T-helper 1 cell treated with Interleukin-12 subunit alpha and Interleukin-12 subunit beta and Interleukin-4 antibody, amounts not matched to agents 30 μg/mL and 1 μg/mL, for 36 hours (primary cell): ENCODE measurements around the gene TOM1L2.
"Not testable (repeated sequence)": the region's sequence is repeated elsewhere in the genome, so short reads cannot be mapped to it uniquely, and the experiment has no call there.

Experiments
- H3K27ac Mint-ChIP-seq: one replicate; pipeline ENCODE4 v1.8.0; 2021; ENCODE audit warnings: mild to moderate bottlenecking, mixed read lengths
- H3K27me3 Mint-ChIP-seq: one replicate; pipeline ENCODE4 v1.8.0; 2021; ENCODE audit warnings: low read depth, mixed read lengths
- H3K36me3 Mint-ChIP-seq: one replicate; pipeline ENCODE4 v1.8.0; 2021; ENCODE audit warnings: low read depth, mixed read lengths
- H3K4me1 Mint-ChIP-seq: one replicate; pipeline ENCODE4 v1.8.0; 2021; ENCODE audit warnings: low read depth, mixed read lengths
- H3K4me3 Mint-ChIP-seq: one replicate; pipeline ENCODE4 v1.8.0; 2021; ENCODE audit warnings: mild to moderate bottlenecking, moderate library complexity, mixed read lengths
- H3K9me3 Mint-ChIP-seq: one replicate; pipeline ENCODE4 v1.8.0; 2021; ENCODE audit warnings: mixed read lengths

Gene TOM1L2

DNA sequence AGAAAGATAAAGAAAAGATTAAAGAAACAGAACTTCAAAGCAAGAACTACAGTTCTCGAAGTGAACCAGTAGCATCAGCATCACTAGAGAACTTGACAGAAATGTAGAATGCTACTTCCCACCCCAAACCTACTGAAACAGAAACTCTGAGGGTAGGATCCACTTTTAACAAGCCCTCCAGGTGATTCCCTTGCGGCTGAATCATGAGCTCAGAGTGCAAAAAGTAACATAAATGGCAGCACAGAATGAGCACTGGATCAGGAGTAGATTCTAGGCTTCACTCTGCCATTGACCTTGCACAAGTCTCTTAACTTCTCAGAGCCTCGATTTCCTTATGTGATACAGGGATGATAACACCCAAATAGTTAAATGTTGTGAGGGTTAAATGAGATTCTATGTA is 5.8 kb downstream of the TOM1L2 start:
- Mint-ChIP-seq H3K4me1 (peaks cover 43% of the 10 kb centered on the region), H3K27ac (peak overlapping the region; percentile 2)

GRCh38 chr17:17965152-17965721 is 7.0 kb downstream of the TOM1L2 start:
- no peaks in the 10 kb centered on the region for H3K9me3 Mint-ChIP-seq
- H3K4me3 Mint-ChIP-seq: no peak overlapping the region

More for the DNA sequence above, 5.8 kb downstream of the TOM1L2 start:
- Mint-ChIP-seq H3K36me3 (peaks cover 12% of the 10 kb centered on the region), H3K9me3 (no peaks in the 10 kb centered on the region), H3K27me3 (no peaks in the 10 kb centered on the region), H3K4me3 (no peak overlapping the region)

GRCh38 chr17:17964710-17965109 is 7.5 kb downstream of the TOM1L2 start:
- Mint-ChIP-seq H3K27me3 (no peaks in the 10 kb centered on the region), H3K36me3 (peaks cover 17% of the 10 kb centered on the region), H3K27ac (no peak overlapping the region), H3K4me3 (no peak overlapping the region), H3K4me1 (peaks cover 46% of the 10 kb centered on the region), H3K9me3 (no peaks in the 10 kb centered on the region)

More at GRCh38 chr17:17965152-17965721, 7.0 kb downstream of the TOM1L2 start:
- Mint-ChIP-seq H3K36me3 (peaks cover 17% of the 10 kb centered on the region), H3K4me1 (peaks cover 43% of the 10 kb centered on the region), H3K27ac (no peak overlapping the region), H3K27me3 (no peaks in the 10 kb centered on the region)

DNA sequence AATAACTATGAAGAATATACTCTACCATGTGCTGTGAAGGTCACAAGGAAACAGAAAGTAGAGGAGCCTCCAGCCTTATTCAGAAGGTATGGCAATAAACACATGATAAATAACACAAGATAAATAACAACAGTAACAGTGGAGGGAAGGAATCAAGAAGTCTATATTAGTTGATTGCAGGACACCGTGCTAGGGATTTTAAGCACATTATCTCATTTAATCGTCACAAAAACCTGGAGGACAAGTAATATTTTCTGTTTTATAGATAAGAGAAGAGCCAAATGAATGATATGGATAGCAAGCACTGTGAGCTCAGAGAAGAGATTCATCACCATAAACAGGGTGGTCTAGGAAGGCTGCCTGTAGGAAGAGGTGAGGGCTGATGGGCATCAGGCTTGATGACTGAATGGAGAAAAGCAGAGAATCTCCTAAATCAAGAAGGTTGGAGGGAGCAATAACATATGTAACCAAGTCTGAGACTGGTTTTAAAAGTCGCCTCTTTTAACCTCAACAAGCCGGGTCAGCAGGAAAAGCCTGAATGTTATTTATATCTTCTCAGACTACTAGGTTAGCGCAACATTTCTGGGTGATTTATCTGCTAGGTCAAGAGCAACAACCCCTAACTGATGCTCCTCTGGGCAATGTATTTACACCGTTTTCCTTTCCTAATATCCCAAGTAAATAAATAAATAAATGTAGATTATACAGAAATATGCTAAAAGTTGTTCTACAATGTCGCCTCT is 8.3 kb downstream of the TOM1L2 start:
- Mint-ChIP-seq H3K36me3 (peaks cover 17% of the 10 kb centered on the region), H3K27me3 (no peaks in the 10 kb centered on the region), H3K9me3 (no peaks in the 10 kb centered on the region), H3K4me3 (no peak overlapping the region), H3K27ac (no peak overlapping the region), H3K4me1 (peaks cover 50% of the 10 kb centered on the region)

DNA sequence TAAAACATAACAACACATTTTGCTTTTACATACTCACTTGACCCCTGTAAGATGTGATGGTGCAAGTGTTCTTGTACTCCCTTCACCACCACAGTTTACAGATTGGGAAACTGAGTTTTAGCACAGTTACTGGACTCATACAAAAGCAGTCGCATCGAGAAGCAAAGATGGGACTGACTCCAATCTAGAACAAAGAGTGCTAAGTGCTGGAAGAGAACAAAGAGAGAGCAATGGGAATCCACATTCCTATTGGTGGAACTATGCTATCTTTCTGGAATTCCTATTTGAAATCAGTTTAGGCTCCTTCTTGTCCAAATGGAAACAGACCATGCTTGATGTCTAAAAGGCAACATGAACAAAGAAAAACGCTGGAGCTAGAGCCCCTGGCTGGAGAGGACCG is 9.1 kb downstream of the TOM1L2 start:
- Mint-ChIP-seq H3K27ac (no peak overlapping the region), H3K9me3 (no peaks in the 10 kb centered on the region), H3K4me1 (peaks cover 57% of the 10 kb centered on the region), H3K27me3 (no peaks in the 10 kb centered on the region), H3K4me3 (no peak overlapping the region), H3K36me3 (peaks cover 17% of the 10 kb centered on the region)

- peak overlapping the region; percentile 76 for H3K4me3 Mint-ChIP-seq
- peaks cover 22% of the 10 kb centered on the region for H3K36me3 Mint-ChIP-seq
- no peaks in the 10 kb centered on the region for H3K9me3 Mint-ChIP-seq
- H3K27ac Mint-ChIP-seq: peak overlapping the region; percentile 98
- H3K4me1 Mint-ChIP-seq: peaks cover 54% of the 10 kb centered on the region
- H3K27me3 Mint-ChIP-seq: no peaks in the 10 kb centered on the region
Observed at GRCh38 chr17:17960500-17961030, 11.6 kb downstream of the TOM1L2 start.

DNA sequence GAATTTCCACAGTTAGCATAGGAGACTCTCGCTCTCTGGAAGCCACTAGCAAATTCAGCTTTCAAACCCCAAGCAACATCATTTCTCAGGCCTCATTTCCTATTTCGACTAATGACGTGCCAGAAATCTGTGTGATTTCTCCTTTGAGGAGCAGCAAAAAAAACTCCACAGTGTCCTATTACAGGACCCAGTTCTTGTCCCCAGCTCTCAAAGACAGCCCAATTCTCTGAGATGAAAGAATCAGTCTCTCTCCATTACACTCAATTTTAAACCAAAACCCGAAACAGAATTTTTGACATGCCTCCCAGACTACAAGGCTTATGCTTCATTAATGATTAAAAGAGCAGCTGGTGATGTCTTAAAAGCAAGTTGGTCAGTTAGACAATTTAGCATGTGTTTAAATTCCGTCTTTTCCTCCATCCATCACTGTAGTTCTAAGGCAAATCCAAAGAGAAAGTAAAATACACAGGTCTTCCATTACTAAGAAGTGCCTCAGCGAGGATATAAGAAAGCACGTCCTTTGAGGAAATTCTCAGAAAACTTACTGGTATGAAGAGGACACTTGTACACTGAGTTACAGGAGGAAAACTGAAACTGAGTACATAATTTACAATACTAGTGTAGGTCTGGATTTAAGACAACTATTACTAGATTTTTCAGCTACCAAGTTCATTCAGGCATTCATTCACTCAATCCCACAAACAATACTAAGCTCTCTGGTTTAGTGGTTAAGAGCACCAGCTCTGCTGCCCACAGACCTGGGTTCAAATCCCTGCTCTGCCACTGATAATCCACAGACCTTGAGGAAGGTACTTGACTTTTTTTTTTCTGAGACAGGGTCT is 12.5 kb downstream of the TOM1L2 start:
- Mint-ChIP-seq H3K9me3 (no peaks in the 10 kb centered on the region), H3K27ac (peak overlapping the region; percentile 98), H3K36me3 (peaks cover 21% of the 10 kb centered on the region), H3K4me1 (peaks cover 52% of the 10 kb centered on the region), H3K27me3 (no peaks in the 10 kb centered on the region), H3K4me3 (peak overlapping the region; percentile 76)

DNA sequence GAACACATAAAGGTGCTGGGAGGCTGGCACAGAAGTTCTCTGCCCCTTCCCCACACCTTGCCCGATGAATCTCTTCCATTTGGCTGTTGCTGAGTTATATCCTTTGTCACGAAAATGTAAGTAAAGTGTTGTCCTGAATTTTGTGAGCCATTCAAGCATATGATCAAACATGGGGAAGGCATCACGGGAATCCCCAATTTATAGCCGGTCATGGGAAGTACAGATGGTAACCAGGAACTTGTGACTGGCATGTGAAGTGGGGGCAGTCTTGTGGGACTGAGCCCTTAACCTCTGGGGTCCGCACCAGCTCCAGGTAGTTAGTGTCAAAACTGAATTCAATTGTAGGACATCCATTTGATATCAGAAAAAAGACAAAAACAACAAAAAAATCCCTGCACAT is 13.2 kb downstream of the TOM1L2 start:
- peaks cover 55% of the 10 kb centered on the region for H3K4me1 Mint-ChIP-seq
- H3K27me3 Mint-ChIP-seq: no peaks in the 10 kb centered on the region
- H3K36me3 Mint-ChIP-seq: peaks cover 24% of the 10 kb centered on the region
- H3K27ac Mint-ChIP-seq: peak overlapping the region; percentile 98
- peak overlapping the region; percentile 76 for H3K4me3 Mint-ChIP-seq
- H3K9me3 Mint-ChIP-seq: no peaks in the 10 kb centered on the region

DNA sequence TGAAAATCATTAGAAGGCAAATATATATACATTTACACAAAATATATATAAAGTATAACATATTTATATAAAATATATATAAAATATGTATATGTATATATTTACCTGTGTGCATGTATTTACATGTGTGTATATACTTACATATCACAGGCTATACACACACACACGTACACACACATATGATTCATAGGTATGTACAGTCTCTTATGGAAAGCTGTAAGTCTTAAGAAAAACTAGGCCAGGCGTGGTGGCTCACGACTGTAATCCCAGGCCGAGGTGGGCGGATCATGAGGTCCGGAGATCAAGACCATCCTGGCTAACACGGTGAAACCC is 14.7 kb downstream of the TOM1L2 start:
- H3K36me3 Mint-ChIP-seq: peaks cover 22% of the 10 kb centered on the region
- peak overlapping the region; percentile 67 for H3K4me3 Mint-ChIP-seq

GRCh38 chr17:17955790-17956341 is 16.3 kb downstream of the TOM1L2 start:
- peaks cover 42% of the 10 kb centered on the region for H3K4me1 Mint-ChIP-seq
- H3K4me3 Mint-ChIP-seq, H3K27me3 Mint-ChIP-seq, H3K9me3 Mint-ChIP-seq: not testable (repeated sequence)
- H3K27ac Mint-ChIP-seq: peak overlapping the region; percentile 28
- peaks cover 19% of the 10 kb centered on the region for H3K36me3 Mint-ChIP-seq

More for the DNA sequence above, 14.7 kb downstream of the TOM1L2 start:
- peak overlapping the region; percentile 98 for H3K27ac Mint-ChIP-seq
- peaks cover 46% of the 10 kb centered on the region for H3K4me1 Mint-ChIP-seq
- no peaks in the 10 kb centered on the region for H3K9me3 Mint-ChIP-seq
- H3K27me3 Mint-ChIP-seq: no peaks in the 10 kb centered on the region

DNA sequence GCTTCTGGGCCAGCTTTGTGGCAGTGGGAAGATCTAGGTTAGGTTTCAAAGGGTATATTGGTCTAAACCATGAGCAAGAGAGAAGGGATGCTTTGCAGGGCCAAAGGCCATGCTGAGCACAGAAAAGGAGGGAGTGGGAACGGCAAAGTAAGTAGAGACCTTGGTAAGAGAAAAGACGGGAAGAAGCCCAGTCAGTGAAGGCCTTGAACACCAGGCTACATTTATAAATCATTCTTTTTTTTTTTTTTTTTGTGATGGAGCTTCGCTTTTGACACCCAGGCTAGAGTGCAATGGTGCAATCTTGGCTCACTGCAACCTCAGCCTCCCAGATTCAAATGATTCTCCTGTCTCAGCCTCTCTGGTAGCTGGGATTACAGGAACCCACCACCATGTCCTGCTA is 18.1 kb downstream of the TOM1L2 start:
- H3K4me1 Mint-ChIP-seq: peaks cover 25% of the 10 kb centered on the region
- no peaks in the 10 kb centered on the region for H3K27me3 Mint-ChIP-seq
- H3K9me3 Mint-ChIP-seq: no peaks in the 10 kb centered on the region
- H3K4me3 Mint-ChIP-seq: no peak overlapping the region
- peak overlapping the region; percentile 43 for H3K27ac Mint-ChIP-seq
- peaks cover 14% of the 10 kb centered on the region for H3K36me3 Mint-ChIP-seq

GRCh38 chr17:17952691-17953090 is 19.5 kb downstream of the TOM1L2 start:
- peaks cover 13% of the 10 kb centered on the region for H3K4me1 Mint-ChIP-seq
- no peak overlapping the region for H3K4me3 Mint-ChIP-seq
- no peaks in the 10 kb centered on the region for H3K27me3 Mint-ChIP-seq
- peaks cover 14% of the 10 kb centered on the region for H3K36me3 Mint-ChIP-seq
- H3K27ac Mint-ChIP-seq: no peak overlapping the region
- H3K9me3 Mint-ChIP-seq: no peaks in the 10 kb centered on the region

GRCh38 chr17:17951524-17951923 is 20.7 kb downstream of the TOM1L2 start:
- peaks cover 14% of the 10 kb centered on the region for H3K36me3 Mint-ChIP-seq
- H3K27ac Mint-ChIP-seq: no peak overlapping the region
- H3K9me3 Mint-ChIP-seq: no peaks in the 10 kb centered on the region
- peaks cover 9% of the 10 kb centered on the region for H3K4me1 Mint-ChIP-seq
- H3K4me3 Mint-ChIP-seq: no peak overlapping the region
- no peaks in the 10 kb centered on the region for H3K27me3 Mint-ChIP-seq

DNA sequence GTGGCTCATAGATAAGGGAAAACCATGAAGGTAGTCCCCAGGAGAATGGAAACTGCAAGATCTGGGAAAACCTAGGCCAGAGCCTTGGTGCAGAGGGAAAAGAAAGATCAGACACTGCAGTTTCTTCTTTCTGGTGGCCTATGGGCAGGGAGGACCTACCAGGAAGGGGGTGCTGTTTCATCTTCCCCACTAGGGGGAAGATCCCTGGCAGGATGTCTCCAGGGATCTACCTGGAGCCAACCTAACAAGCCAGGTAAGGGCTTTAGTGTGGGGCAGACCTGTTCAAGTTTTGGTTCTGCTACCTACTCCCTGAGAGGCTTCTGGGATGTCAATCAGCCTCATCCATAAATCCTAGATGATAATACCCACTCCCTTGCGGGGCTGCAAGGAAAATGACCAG is 21.4 kb downstream of the TOM1L2 start:
- Mint-ChIP-seq H3K27ac (no peak overlapping the region), H3K27me3 (no peaks in the 10 kb centered on the region), H3K4me1 (peaks cover 7% of the 10 kb centered on the region), H3K4me3 (no peak overlapping the region), H3K9me3 (no peaks in the 10 kb centered on the region), H3K36me3 (peaks cover 10% of the 10 kb centered on the region)
